Esophagus muscularis mucosa (tissue), 4 donors: ENCODE measurements around the gene MAML1. TPM values are rescaled to one million over a fixed set of nuclear protein-coding genes. Genes with fewer than 3 reads are reported as not detected.
A peak's percentile ranks its signal among the peaks of the same experiment; 100 is the strongest.

Source experiments
- DNase-seq: peaks from one replicate; pipeline ENCODE4 v3.0.0-alpha.2; 2017; ENCODE audit errors: extremely low spot score
- H3K27ac ChIP-seq, 4 donors: fragments of 200-600 bp; sonication (generic); replicated peaks in 1 of 4; 1 replicate in 3 of 4; 2 replicates in 1 of 4; pipeline ENCODE4 v1.5.1; 2016 to 2019; ENCODE audit warnings: mild to moderate bottlenecking in 1 of 4
- H3K27me3 ChIP-seq, 4 donors: fragments of 200-600 bp; sonication (generic); one replicate each; pipeline versions ENCODE4 v1.5.1 to v1.6.0; 2016 to 2019
- H3K36me3 ChIP-seq, 4 donors: fragments of 200-600 bp; sonication (generic); one replicate each; pipeline ENCODE4 v1.5.1; 2016 to 2019
- H3K4me1 ChIP-seq, 4 donors: fragments of 200-600 bp; sonication (generic); one replicate each; pipeline ENCODE4 v1.5.1; 2016 to 2019
- H3K4me3 ChIP-seq, 4 donors: fragments of 200-600 bp; sonication (generic); 1 replicate in 2 of 4; 2 replicates in 2 of 4; pipeline ENCODE4 v1.5.1; 2016 to 2019; ENCODE audit warnings: mild to moderate bottlenecking in 4 of 4, moderate library complexity in 1 of 4
- H3K9me3 ChIP-seq, 4 donors: fragments of 200-600 bp; sonication (generic); 1 replicate in 3 of 4; 2 replicates in 1 of 4; pipeline ENCODE4 v1.5.1; 2016 to 2019
- CTCF ChIP-seq, 3 experiments: fragments of 200-600 bp in 2 of 3; fragments of 450-650 bp in 1 of 3; sonication (generic) in 2 of 3; IDR thresholded peaks; one replicate each; pipeline ENCODE4 v1.5.1; 2017 to 2019; ENCODE audit warnings: antibody characterized with exemption in 3 of 3, mild to moderate bottlenecking in 2 of 3, moderate library complexity in 1 of 3
- EP300 ChIP-seq: sonication (generic); formaldehyde crosslinking; IDR thresholded peaks from one replicate; pipeline ENCODE4 v1.6.1; 2017; ENCODE audit warnings: antibody characterized with exemption
- POLR2A ChIP-seq: fragments of 450-650 bp; IDR thresholded peaks from one replicate; pipeline ENCODE4 v1.6.1; 2017; ENCODE audit warnings: antibody characterized with exemption, moderate library complexity, mild to moderate bottlenecking, low read depth
- POLR2AphosphoS5 ChIP-seq, 2 donors: sonication (generic); formaldehyde crosslinking; IDR thresholded peaks; one replicate each; pipeline ENCODE4 v1.6.1; 2017; ENCODE audit warnings: antibody characterized with exemption in 2 of 2
- WGBS: methylation state at CpG from one replicate; pipeline ENCODE4 v1.1.5; 2018; 5-methylcytosine and 5-hydroxymethylcytosine counted together
- intact Hi-C: fragments of 100-400 bp; cut with DNase I; formaldehyde crosslinking; loops from one replicate; pipeline ENCODE4 v1.15.1; 2023
- total RNA-seq, 4 donors: library from RNA; depleted of rRNA; stranded (reverse); fragments of >200 nt; gene quantifications; one replicate each; pipeline versions ENCODE4 v1.1.0 to v1.2.1, GENCODE V29; 2016

The MAML1 gene
- total RNA-seq, 4 donors from 2014 or later: 21.4 to 60.9 (median 36.4) TPM

- peaks cover 54 to 70% (median 60%) of the 10 kb centered on the region in 4 donors for H3K4me1 ChIP-seq
- no peak for DNase-seq
- intact Hi-C loops: loop anchor here (5.0 kb wide), 2 partner anchors 37 to 142 kb away; no protein-coding TSS in a partner anchor
Observed at GRCh38 chr5:179798771-179799643, 66.4 kb downstream of the MAML1 start.

DNA sequence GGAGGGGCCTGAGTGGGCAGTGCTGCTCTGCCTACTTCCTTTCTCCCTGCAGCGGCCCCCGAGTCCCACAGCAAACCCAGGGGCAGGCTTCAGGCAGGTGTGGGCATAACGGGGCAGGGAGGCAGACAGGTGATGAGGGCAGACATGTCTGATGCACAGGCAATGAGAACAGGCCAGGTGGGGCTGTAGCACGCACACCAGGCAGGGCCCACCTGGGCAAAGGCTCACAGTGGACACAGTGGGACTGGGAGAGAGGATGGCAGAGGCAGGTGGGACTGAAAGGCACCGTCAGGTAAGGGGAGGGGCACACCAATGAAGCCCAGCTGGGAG is 67.0 kb downstream of the MAML1 start:
- intact Hi-C loops: loop anchor here (5.0 kb wide), 2 partner anchors 37 to 142 kb away; no protein-coding TSS in a partner anchor
- H3K27ac ChIP-seq: no peak overlapping the region
- H3K27me3 ChIP-seq: no peaks in the 10 kb centered on the region
- H3K4me1 ChIP-seq: peaks cover 54 to 70% (median 60%) of the 10 kb centered on the region in 4 donors
- H3K36me3 ChIP-seq: peaks cover 38 to 56% (median 46%) of the 10 kb centered on the region in 4 donors
- TF ChIP-seq POLR2AphosphoS5 (IDR thresholded peaks at IDR 0.05) (peak in 1 of 2 donors; percentile 3), POLR2A (no peak)
- no peak for DNase-seq
- H3K4me3 ChIP-seq: no peak overlapping the region
- no peaks in the 10 kb centered on the region for H3K9me3 ChIP-seq
- 92% methylated on average over 4 of the region's 5 CpGs for WGBS

More at GRCh38 chr5:179798771-179799643, 66.4 kb downstream of the MAML1 start:
- 94% methylated on average over 29 of the region's 36 CpGs for WGBS
- H3K27ac ChIP-seq: no peak overlapping the region
- H3K9me3 ChIP-seq: no peaks in the 10 kb centered on the region
- peak in 1 of 2 donors; percentile 3 for TF ChIP-seq POLR2AphosphoS5 (IDR thresholded peaks at IDR 0.05)
- TF ChIP-seq CTCF (IDR thresholded peaks at IDR 0.05): no peak
- no peaks in the 10 kb centered on the region for H3K27me3 ChIP-seq
- no peak overlapping the region for H3K4me3 ChIP-seq
- H3K36me3 ChIP-seq: peaks cover 38 to 56% (median 46%) of the 10 kb centered on the region in 4 donors

GRCh38 chr5:179800071-179800695 is 67.6 kb downstream of the MAML1 start:
- WGBS: 94% methylated on average over 20 of the region's 21 CpGs
- H3K27ac ChIP-seq: no peak overlapping the region
- H3K4me1 ChIP-seq: peaks cover 54 to 70% (median 60%) of the 10 kb centered on the region in 4 donors
- H3K4me3 ChIP-seq: no peak overlapping the region
- TF ChIP-seq EP300 (no peak), POLR2AphosphoS5 (IDR thresholded peaks at IDR 0.05) (no peak)
- DNase-seq: no peak
- intact Hi-C loops: no loop called here
- no peaks in the 10 kb centered on the region for H3K27me3 ChIP-seq
- H3K9me3 ChIP-seq: no peaks in the 10 kb centered on the region
- peaks cover 38 to 56% (median 46%) of the 10 kb centered on the region in 4 donors for H3K36me3 ChIP-seq

DNA sequence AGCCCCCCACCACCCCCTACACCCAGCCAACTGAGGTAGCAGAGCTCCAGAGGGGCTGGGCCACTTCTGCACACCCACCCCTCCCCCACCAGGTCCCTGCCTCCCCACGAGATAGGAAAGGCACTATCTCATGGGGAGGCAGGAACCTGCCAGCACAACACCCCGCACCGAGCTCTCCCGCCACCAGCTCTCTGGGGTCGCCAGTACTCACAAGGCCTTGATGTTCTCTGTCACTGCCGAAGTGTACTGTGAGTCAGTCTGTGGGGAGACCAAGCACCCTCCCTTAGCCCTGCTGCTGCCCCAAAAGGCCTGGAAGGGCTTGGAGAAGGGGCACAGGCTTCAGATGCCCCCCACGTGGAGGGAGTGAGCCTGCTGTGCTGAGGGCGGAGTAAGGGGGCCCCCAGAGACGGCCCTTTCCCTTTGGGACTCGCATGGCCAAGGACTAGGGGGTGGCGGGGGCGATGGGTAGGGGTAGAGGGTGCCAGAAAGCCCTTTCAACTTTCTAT is 68.1 kb downstream of the MAML1 start:
- intact Hi-C loops: no loop called here
- WGBS: 78% methylated on average over 12 of the region's 12 CpGs
- Histone ChIP-seq H3K36me3 (peaks cover 38 to 56% (median 46%) of the 10 kb centered on the region in 4 donors), H3K9me3 (no peaks in the 10 kb centered on the region), H3K27me3 (no peaks in the 10 kb centered on the region), H3K27ac (no peak overlapping the region), H3K4me3 (no peak overlapping the region), H3K4me1 (peaks cover 52 to 70% (median 59%) of the 10 kb centered on the region in 4 donors)
- no peak for TF ChIP-seq POLR2A
- TF ChIP-seq POLR2AphosphoS5 (IDR thresholded peaks at IDR 0.05): no peak
- TF ChIP-seq EP300: no peak
- no peak for TF ChIP-seq CTCF (IDR thresholded peaks at IDR 0.05)
- DNase-seq: no peak

GRCh38 chr5:179801304-179802206 is 68.9 kb downstream of the MAML1 start:
- intact Hi-C loops: no loop called here
- Histone ChIP-seq H3K4me3 (no peak overlapping the region), H3K27me3 (no peaks in the 10 kb centered on the region), H3K36me3 (peaks cover 38 to 56% (median 46%) of the 10 kb centered on the region in 4 donors), H3K27ac (no peak overlapping the region), H3K4me1 (peaks cover 48 to 63% (median 54%) of the 10 kb centered on the region in 4 donors), H3K9me3 (no peaks in the 10 kb centered on the region)
- DNase-seq: no peak
- peak; percentile 43 for TF ChIP-seq POLR2AphosphoS5 (IDR thresholded peaks at IDR 0.05)
- no peak for TF ChIP-seq POLR2A
- TF ChIP-seq CTCF (IDR thresholded peaks at IDR 0.05): peak; percentile 67 to 83 (median 69)
- WGBS: 74% methylated on average over 24 of the region's 67 CpGs
